Fibroblast of the aortic adventitia (primary cell): ENCODE results near the gene F8. TPM values are rescaled to one million over a fixed set of nuclear protein-coding genes. Genes with fewer than 3 reads are reported as not detected.
A peak's percentile ranks its signal among the peaks of the same experiment; 100 is the strongest.

Source experiments
- DNase-seq: peaks from one replicate; pipeline ENCODE4 v3.0.0-alpha.2; 2010; ENCODE audit warnings: low read depth
- H3K4me3 ChIP-seq: 2 replicates; pipeline ENCODE4 v1.5.1; 2011; ENCODE audit warnings: low read depth, mild to moderate bottlenecking, control low read depth, low read length, moderate library complexity
- total RNA-seq: library from RNA; depleted of rRNA; stranded (reverse); fragments of >200 nt; gene quantifications from 2 replicates; pipeline ENCODE4 v1.2.3, GENCODE V29; 2012; ENCODE audit warnings: low replicate concordance
- TF ChIP-seq, protein P1 (sequence below): IDR thresholded peaks from 2 replicates; pipeline ENCODE4 v1.5.1; 2011; ENCODE audit warnings: mild to moderate bottlenecking, low read length, control low read depth, inconsistent platforms; ENCODE audit not compliant: insufficient read depth

The F8 gene
- total RNA-seq, 1 donor, result 7.8 TPM

DNA sequence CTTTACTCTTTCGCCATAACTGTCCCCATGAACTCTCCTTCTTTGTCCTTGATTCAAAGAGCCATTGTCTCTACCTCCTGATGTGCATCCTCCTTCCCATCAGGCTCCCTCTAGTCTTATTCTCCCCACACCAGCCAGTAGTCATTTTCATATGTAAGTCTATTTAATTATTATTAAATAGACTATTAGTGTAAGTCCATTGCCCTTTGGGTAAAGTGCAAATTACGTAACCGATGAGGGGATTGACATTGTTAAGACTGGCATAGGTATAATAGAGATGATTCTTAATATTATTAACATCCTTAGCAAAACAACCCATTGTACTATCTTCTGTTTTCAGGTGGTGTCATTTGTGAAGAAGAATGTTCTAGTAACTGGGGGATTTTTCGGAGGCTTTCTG is 31.7 kb upstream of the F8 start:
- TF ChIP-seq, protein P1, sequence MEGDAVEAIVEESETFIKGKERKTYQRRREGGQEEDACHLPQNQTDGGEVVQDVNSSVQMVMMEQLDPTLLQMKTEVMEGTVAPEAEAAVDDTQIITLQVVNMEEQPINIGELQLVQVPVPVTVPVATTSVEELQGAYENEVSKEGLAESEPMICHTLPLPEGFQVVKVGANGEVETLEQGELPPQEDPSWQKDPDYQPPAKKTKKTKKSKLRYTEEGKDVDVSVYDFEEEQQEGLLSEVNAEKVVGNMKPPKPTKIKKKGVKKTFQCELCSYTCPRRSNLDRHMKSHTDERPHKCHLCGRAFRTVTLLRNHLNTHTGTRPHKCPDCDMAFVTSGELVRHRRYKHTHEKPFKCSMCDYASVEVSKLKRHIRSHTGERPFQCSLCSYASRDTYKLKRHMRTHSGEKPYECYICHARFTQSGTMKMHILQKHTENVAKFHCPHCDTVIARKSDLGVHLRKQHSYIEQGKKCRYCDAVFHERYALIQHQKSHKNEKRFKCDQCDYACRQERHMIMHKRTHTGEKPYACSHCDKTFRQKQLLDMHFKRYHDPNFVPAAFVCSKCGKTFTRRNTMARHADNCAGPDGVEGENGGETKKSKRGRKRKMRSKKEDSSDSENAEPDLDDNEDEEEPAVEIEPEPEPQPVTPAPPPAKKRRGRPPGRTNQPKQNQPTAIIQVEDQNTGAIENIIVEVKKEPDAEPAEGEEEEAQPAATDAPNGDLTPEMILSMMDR, result no peak
- no peak overlapping the region for H3K4me3 ChIP-seq
- no peak for DNase-seq

DNA sequence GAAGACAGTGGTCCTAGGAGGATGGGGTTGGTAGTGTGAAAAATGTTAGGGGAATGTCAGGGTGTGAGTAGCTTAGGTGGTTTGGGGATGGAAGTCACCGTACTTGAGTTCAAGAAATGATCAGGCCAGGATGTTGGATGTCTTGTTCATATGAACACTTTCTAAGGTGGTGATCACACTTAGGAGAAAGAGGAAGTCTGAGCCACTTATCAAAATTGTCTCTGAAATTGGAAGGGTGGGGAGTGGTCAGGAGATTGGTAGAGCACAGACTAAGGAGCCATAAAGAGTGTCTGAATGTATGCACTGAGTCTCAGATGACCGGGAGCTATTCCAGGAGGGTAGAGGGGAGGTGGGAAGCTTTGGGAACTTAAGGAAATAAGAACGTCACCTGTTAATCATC is 31.1 kb upstream of the F8 start:
- no peak overlapping the region for H3K4me3 ChIP-seq
- TF ChIP-seq, protein P1, result no peak
- DNase-seq, result no peak

DNA sequence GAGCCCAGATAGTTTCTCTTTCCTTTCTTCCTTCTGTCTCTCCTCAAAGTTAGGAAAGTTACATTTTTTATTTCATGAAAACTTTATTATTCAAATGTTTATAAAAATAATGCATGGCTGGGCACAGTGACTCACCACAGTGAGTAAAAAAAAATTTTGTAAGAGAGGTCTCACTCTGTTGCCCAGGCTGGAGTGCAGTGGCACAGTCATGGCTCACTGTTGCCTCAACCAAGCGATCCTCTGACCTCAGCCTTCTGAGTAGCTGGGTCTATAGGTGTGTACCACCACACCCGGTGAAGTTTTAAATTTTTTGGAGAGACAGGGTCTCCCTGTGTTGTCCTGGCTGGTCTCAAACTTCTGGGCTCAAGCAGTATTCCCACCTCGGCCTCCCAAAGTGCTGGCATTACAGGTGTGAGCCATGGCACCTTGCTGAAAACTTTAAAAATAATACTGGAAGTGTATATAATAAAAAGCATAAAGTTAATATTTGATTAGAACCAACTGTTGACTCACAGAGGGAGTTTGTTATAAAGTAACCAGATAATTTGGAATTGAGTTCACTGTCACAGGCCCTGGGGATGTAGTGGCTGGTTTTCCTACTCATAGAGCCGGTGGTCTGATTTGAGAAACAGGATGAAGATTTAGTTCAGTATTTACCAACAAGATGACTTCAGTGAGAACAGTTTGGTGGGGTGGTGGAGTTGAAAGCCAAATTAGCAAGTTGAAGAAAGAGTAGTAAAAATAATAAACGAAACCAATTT is 30.4 kb upstream of the F8 start:
- H3K4me3 ChIP-seq, result no peak overlapping the region
- TF ChIP-seq, protein P1, result no peak
- DNase-seq, result no peak

DNA sequence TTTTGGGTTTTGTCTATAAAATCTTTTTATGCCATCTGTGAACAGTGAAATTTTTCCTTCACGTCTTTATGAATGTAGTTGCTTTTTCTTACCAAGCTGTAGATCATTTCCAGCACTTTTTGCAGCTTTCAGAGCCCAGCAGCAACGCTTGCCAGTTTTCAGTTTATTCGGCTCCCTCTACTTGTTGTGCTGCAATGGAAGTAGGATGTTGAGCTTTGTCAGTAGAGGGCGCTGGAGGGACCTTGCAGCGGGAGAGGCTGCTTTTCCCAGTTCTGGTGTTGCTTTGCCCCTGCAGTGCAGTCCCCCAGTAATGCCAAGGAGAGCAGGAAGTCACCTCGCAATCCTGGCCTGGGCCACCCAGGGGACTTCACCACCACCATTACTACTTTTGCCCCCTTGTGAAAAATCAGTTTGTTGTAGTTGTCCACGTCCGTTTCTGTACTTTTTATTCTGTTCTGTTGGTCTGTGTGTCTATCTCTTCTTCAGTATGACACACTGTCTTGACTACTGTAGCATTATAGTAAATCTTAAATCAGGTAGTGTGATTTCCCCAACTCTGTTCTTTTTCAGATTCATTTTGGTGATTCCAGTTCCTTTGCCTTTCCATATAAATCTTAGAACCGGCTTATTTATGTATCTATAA is 26.6 kb upstream of the F8 start:
- TF ChIP-seq, protein P1, result peak; percentile 67
- peak; percentile 59 for DNase-seq
- no peak overlapping the region for H3K4me3 ChIP-seq

DNA sequence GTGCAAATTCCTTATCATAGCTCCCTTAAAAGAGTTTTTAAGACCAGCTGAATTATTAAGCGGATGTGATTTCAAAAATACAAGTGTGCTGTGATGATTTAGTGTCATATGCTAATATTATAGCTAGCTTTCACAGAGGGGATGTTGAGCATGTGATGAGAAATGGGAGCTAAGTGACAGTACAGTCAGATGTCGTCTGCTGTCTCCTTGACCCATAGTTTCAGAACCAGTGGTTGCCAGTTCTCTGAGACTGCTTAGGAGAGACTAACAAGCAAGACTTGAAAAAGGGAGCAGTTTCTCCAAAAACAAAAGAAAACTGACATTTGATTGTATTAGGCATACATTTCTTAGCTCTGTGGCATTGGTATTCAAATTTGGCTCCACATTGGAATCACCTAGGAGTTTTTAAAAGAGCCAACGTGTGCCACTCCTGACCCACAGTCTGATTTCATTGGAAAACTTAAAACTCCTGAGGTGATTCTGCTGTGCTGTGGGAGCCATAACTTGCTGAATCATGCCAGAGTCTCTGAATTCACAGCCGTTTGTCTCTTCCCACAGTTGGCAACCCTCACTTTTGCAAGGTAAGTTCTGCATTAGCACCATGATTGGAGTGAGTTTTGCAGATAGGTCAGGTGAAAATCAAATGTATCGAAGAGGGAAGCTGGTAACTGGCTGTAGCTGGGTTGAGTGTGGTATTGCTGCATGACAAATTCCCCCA is 24.4 kb upstream of the F8 start:
- TF ChIP-seq, protein P1, result no peak
- H3K4me3 ChIP-seq, result no peak overlapping the region
- no peak for DNase-seq

DNA sequence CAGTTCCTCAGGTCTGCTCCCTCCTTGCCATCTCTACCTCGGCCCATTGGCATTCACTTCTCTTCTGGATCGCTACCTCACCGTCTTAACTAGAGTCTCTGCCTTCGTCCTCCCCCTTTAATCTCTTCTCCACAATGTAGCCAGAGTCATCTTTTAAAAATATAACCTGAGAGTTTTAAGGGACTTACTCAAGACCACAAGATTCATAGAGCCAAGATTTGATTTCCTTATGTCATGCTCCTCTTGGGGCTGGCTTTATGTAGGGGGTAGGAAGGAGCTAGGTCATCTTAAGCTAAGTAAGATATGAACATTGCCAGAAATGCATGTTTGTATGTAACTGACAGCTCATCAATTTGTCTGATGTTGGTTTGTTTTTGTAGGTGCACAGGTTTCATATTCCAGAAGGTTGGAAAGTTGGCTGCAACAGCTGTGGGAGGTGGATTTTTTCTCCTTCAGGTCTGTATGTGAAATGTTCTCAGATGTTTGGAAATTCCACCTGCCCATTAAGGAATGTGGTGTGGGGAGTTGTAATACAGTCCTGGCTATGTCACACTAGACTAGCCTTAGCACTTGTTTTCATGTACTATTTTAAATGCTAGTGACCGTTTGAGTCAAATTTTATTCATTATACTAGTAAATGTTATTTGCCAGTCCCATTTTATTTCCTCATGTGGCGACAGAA is 23.7 kb upstream of the F8 start:
- TF ChIP-seq, protein P1, result no peak
- no peak for DNase-seq
- H3K4me3 ChIP-seq, result no peak overlapping the region
